GM18511 (cell line): ENCODE data around the gene KCNG2.
A peak's percentile ranks its signal among the peaks of the same experiment; 100 is the strongest.

ENCODE experiments used
- ATAC-seq: cut with Tn5 transposase; IDR thresholded peaks from one replicate; pipeline ENCODE4 v1.9.1; 2021; ENCODE audit warnings: mild to moderate bottlenecking, moderate library complexity; ENCODE audit not compliant: unreplicated experiment

Gene KCNG2

GRCh38 chr18:79816981-79817606, 19.4 kb downstream of the KCNG2 start:
- no peak for ATAC-seq

DNA sequence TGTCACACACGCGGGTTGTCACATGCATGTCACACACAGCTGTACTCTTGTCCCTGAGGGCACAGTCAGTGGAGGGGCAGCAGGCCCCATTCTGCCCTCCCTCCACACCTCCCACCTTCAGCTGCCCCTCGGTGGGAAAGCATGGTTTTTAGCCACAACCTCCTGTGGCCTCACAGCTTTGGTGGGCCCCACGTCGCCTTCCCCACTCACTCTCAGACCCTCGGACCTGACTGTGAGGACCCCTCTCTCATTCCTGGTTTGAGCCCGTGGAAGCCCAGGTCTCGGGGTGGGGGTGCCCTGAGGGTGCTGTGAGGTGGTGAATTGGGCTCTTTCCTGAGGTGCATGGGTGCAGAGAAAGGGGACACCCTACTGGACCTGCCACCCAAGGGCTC, 19.9 kb downstream of the KCNG2 start:
- ATAC-seq: no peak

- ATAC-seq: no peak
These were observed 20.3 kb downstream of the KCNG2 start for GRCh38 chr18:79818036-79818435.

DNA sequence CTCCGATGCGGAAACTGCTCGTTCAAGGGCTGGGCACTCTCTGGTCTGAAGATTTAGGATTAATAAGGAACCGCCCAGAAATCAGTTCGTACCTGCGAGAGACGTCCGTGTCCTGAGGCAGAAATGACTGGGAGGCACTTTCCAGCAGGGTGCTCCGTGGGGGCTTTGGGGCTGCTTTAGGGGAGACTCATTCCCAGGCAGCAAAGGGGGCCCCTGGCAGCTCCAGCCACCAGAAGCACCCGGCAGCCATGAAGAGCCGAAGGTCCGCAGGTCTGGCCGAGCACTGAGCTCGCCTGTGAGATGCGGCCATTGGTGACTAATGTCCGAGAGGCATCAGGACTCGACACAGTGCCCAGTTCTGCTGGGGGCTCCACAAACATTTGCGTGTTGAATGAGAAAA, 20.9 kb downstream of the KCNG2 start:
- ATAC-seq: no peak

DNA sequence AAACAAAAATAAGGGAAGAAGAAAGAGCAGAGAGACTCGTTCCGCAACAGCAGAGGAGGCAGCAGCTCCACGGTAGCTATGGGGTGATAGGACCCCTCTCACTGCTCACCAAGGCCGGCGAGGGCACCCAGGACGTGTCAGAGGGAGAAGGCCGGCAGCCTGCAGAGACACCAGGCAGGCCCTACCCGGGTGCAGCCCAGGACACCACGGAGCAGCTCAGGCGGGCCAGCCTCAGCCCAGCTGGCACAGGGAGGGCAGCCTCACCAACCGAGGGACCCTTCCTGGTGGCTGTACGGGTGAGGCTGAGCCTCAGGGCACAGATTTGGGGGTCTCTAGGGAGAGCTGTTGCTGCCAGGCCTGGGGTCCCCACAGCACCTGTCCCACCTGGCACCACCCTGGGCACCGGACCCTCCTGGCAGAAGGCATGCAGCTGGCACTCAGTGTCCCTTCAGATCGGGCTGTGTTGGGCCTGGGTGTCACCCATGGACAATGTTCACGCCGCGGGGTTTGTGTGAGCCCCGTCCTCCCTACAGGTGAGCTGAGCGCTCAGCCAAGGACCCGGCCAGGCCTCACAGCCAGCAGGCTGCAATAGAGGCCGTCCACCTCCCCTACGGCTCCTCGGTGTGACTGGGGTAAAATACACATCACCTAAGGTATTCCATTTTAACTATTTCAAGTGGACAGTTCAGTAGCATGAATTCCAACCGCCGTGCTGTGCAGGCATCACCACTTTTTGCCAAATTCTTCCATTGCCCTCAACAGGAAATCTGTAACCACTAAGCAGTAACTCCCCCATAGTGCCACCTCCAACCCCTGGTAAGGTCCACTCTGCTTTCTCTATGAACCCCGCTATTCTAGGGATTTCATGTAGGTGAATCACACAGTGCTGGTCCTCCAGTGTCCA, 21.6 kb downstream of the KCNG2 start:
- no peak for ATAC-seq

- ATAC-seq: peak; percentile 98
These were observed 22.2 kb downstream of the KCNG2 start for GRCh38 chr18:79819968-79820351.

GRCh38 chr18:79823120-79823519, 25.4 kb downstream of the KCNG2 start:
- ATAC-seq: no peak

- no peak for ATAC-seq
These were observed 28.2 kb downstream of the KCNG2 start for GRCh38 chr18:79825913-79826312.

DNA sequence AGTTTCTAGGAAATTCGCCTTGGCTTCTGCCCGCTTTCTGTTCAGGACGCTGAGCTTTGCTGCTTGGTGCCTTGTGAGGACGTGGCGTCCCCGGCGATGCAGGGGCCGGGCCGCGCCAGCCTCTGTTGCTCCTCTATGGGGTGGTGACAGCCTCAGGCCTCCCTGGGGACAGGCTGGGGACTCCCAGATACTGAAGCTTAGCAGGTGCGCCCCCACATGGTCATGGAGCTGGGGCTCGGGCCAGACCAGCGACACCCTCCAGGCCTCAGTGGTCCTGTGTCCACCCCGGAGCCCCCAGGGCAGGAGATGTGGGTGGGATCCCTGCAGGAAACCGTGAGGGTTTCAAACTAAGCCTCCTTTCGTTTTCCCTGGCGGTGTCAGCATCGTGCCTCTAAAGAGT, 29.2 kb downstream of the KCNG2 start:
- no peak for ATAC-seq

- no peak for ATAC-seq
These were observed 30.5 kb downstream of the KCNG2 start for GRCh38 chr18:79828258-79828657.

DNA sequence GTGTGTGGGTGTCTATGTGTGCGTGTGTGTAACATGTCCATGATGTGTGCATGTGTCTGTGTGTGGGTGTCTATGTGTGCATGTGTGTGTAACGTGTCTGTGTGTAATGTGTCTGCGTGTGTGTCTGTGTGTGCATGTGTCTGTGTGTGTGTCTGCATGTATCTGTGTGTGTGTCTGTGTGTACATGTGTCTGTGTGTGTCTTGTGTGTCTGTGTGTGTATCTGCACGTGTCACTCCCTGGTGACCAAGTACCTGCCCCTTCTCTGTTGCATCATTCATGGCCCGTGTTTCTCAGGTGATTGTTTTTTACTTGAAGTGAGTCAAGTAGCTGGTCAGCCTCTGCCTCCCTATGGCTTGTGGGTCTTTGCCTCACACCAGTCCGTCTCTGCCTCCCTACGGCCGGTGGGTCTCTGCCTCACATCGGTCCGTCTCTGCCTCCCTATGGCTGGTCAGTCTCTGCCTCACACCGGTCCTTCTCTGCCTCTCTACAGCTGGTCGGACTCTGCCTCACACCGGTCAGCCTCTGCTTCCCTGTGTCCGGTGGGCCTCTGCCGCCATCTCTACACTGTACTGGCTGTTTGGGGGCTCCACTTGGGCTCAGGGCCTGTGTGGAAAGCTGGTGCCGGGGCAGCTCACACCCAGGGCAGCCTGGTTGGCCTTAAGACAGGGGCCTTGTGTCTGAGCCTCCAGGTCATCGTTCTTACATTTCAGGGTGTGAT, 31.6 kb downstream of the KCNG2 start:
- no peak for ATAC-seq

- ATAC-seq: no peak
These were observed 34.4 kb downstream of the KCNG2 start for GRCh38 chr18:79832169-79832568.

DNA sequence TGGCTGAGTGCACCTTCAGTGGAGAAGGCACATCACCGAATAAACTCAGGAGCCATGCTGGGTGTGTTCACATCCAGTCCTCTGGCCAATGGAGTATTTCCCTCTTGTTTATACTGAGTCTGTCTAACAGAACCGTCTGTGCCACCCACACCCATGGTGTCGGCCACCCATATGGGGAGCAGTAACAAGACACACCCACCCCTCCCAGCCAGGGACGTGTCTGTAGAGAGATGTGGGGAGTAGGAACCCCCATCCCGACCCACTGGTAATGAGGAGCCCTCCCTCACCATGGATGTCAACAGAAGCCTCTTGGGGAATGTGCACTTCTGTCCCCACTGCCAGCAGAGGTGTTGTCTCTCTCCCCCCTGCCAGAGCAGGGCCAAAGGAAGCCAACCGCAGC, 37.1 kb downstream of the KCNG2 start:
- no peak for ATAC-seq

DNA sequence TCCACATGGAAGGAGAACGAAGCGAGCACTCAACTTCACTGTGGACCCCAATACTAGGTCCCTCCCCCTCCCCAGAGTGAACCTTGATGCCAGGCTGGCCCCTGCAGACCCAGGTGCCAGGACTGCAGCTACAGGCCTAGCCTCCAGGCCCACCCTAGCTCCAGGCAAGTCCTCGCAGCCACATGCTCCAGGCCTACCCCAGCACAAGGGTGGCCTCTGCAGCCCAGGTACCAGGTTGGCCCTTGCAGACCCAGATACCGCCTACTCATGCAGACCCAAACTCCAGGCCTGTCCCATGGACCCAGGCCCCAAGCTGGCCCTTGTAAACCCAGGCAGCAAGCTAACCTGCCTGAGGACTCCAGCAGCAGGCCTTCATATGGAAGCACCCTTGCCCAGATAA, 44.2 kb downstream of the KCNG2 start:
- ATAC-seq: no peak

GRCh38 chr18:79844999-79845563, 47.3 kb downstream of the KCNG2 start:
- no peak for ATAC-seq

DNA sequence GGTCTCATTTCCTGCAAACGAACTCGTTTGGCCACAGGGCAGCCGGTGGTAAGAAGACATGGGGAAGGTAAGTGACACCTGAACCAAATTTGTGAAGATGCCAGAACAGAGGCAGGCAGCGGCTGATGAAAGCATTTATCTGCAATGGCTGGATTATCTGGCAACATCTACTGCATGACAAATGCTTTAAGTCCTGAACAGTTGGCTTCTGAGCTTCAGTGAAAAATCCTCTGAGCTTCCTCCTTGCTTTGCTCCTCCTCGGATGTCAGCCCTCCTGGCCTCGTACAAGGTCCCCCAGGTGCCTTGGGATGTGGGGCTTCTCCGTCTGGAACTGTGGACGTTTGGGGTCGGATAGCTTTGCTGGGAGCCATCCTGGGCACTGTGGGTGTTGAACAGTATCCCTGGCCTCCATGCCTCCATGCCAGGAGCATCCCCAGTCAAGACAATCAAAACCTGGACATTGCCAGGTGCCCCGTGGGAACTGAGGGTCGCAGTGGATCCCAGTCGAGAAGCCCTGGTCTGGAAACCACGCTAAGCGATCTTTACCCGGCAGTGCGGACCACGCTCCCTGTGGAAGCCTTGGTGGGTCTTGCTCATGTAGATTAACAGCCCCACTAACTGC, 49.3 kb downstream of the KCNG2 start:
- ATAC-seq: no peak

DNA sequence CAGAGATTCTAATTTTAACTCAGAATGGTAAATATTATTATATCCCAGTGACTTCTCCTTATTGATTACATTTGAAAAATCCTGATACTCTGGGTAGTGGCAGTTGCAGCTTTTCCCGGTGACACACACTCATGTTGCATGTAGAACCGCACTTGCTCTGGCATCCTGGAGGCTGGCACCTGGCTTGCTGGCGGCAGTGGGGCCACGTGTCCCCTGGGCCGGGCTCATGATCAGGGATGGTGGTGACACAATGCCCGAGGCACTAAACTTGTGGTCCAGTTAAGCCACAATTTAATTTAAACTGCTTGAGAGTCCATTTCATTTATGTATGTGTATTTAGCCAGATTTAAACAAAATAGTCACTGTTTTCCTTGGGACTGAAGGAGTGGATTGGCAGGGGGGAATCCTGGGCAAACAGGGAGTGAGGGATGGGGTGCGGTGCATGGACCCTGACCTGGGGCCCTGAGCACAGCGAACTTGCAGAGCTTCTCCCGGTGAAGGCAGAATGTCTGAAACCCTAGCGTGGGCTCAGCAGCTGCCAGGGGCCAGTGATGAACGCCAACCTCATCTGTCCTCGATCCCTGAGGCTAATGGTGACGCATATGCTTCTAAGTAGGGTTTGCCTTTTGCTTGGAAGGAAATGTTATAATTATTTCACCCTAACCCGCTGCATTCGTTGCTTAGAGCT, 50.0 kb downstream of the KCNG2 start:
- no peak for ATAC-seq

- no peak for ATAC-seq
These were observed 50.5 kb downstream of the KCNG2 start for GRCh38 chr18:79848294-79848578.

DNA sequence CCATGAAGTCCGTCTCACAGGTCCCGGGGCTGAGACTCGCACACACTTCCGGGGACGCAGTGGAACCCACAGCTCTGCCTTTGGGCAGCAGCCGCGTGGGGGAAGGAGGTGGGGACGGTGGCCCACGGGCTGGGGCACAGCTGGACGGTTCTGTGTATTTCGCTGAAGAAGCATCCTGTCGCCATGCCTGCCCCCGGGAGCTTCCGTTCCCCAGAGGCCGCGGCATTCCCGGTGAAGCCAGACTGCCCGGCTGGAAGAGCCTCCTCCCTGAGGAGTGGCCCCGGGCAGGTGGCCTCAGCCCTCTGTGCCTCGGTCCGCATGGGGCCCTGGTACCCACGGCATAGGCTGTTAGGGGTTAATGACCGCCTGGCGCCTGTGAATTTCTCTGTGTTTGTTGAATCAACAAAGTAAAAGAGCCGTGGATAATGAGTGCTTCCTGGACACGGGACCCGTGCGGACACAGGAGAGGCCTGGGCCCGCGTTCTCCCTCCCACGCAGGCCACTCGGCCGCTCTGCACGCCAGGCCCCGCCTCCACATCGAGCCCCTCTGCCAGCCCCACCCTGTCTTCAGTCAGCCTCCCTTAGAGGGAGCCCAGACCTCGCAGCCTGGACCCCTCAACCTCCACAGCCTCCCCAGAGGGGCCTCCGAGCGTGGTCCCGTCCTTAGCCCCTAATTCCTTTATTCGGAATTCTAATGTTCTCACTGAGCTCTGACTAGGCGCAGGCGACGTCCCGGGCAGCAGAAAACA, 51.0 kb downstream of the KCNG2 start:
- no peak for ATAC-seq
